Activated CD8-positive, alpha-beta memory T cell treated with anti-CD3 and anti-CD28 coated beads, Interleukin-2, amount 50 U/mL, for 4 hours (primary cell): ENCODE measurements around the gene SDSL.

Experiments used
- DNase-seq: peaks from one replicate; pipeline ENCODE4 v3.0.0-alpha.2; 2020

Gene SDSL

DNA sequence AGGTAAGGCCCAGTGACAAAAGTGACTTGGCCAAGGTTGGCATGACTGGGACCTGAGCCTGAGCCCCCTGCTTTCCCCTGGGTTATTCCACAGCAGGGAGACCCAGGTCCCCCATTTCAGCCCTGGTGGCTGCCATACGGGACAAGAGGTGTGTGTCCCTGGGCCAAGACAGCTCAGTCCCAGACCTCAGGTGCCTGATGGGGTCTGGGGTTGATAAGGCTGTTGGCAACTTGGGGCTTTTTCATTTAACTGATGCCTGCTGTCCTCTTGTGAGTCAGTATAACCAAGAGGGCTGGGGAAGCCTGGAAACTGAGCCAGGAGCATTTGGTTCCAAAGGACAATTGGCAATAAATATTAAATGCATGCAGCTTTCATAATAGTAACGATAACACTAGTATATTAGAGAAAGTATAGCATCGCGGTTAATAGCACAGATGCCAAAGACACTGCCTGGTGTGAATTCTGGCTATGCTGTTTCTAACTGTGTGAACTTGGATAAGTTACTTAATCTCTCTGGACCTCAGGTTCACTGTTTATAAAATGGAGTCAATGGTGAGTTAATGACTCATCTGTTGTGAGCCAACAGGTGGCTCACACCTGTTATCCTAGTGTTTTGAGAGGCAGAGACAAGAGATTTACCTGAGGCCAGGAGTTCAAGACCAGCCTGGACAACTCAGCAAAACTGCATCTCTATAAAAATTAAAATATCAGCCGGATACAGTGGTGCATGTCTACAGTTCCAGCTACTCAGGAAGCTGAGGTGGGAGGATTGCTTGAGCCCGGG lies 898 bp downstream of the SDSL start:
- DNase-seq, result no peak

GRCh38 chr12:113424456-113424855 lies 2.3 kb downstream of the SDSL start:
- no peak for DNase-seq

DNA sequence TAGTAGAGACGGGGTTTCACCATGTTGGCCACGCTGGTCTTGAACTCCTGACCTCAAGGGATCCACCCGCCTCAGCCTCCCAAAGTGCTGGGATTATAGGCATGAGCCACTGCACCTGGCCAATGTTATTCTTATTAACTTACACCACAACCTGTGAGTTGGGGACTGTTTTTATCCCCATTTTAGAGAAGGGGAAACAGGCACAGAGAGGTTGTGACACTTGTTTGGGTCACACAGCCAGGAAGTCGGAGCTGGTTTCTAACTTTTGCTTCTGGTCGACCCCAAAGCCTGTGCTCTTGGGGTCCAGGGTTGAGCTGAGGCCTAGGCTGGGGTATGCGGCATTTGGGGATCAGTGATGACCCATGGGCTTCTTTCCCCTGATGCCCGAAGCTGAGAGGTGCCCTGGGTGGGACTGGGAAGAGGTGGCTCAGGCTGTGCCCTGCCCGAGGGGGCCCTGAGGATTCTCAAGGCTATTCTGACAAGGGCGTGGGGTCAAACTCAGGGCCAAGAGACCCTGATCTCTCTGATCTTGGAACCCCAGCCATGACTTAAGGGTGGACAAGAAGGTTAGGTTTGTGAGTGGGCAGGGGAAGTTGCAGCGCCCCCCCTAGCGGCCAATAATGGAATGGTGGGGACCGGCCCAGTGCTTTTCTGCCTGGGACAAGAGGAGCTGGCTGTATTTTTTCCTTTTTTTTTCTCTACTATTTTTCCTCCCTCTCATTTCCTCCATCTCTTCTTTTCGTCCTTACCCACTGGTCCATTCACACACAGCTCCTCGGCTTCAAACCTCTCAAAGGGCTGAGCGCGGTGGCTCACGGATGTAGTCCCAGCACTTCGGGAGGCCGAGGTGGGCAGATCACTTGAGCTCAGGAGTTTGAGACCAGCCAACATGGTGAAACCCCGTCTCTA lies 3.0 kb downstream of the SDSL start:
- peak; percentile 40 for DNase-seq

DNA sequence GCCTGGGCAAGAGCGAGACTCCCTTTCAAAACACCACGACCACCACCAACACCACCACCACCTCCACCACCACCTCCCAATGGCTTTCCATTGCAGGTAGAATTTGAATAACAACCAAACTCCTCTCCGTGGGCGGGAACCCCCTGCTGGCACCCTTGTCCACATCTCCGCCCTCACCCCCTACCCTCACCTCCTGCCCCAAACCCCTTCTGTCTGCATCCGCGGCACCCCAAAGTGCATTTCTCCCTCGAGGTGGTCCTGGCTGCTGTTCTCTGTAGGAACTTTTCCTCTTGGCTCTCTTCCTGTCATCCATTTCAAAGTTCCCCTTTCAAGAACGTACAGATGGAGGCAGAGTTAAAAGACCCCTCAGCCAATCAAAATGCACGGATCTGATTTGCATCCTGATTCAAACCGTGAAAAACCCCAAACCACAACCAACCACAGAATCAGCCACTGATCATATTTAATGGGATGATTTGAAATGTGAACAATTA lies 3.8 kb downstream of the SDSL start:
- no peak for DNase-seq

- DNase-seq, result no peak
Observed at GRCh38 chr12:113427882-113428281, 5.7 kb downstream of the SDSL start.

GRCh38 chr12:113428482-113428881 lies 6.3 kb downstream of the SDSL start:
- no peak for DNase-seq

- no peak for DNase-seq
Observed at GRCh38 chr12:113432986-113433385, 10.8 kb downstream of the SDSL start.

DNA sequence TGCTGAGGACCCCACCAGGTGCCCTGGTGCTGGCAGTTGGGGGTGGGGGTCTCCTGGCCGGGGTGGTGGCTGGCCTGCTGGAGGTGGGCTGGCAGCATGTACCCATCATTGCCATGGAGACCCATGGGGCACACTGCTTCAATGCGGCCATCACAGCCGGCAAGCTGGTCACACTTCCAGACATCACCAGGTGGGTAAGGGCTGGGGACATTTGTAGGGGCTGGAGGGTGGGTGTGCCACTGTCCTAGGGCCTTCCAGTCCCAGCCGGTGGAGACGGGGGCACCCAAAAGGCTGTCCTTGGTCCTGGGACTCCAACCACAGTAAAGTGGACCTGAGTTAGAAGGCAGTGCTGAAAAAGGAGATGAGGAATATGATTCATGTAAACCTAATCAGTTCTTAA lies 13.2 kb downstream of the SDSL start:
- no peak for DNase-seq

- no peak for DNase-seq
Observed at GRCh38 chr12:113436586-113436985, 14.4 kb downstream of the SDSL start.

DNA sequence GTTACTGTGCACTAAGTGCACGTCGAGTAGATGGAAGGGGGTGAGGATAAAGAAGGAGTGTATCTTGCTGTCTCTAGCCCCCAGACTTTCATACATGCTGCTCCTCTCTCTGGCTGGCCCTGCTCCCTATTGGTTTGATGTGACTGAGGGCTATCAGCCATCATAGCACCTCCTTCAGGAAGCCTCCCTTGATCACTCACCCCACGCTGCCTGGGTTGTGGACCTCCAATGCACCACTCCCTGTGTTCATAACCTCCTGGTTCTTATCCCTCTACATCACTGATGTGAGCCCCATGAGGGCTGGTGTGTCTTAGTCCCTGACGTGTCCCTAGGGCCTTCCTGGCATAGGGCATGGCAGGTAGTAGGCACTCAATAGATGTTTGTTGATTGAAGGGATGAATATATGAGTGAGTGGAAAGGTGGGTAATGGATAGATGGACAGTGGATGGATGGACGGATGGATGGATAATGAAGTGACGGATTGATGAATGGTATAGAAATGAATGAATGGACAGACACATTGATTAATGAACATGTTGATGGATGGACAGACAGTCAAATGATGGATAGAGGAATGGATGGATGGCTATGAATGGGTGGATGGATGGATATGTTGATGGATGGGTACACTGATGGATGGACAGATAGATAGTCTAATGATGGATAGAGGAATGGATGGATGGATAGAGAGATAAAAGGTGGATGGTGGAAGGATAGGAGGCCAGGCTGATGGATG lies 15.0 kb downstream of the SDSL start:
- DNase-seq, result no peak

- DNase-seq, result no peak
Observed at GRCh38 chr12:113437729-113438100, 15.5 kb downstream of the SDSL start.

DNA sequence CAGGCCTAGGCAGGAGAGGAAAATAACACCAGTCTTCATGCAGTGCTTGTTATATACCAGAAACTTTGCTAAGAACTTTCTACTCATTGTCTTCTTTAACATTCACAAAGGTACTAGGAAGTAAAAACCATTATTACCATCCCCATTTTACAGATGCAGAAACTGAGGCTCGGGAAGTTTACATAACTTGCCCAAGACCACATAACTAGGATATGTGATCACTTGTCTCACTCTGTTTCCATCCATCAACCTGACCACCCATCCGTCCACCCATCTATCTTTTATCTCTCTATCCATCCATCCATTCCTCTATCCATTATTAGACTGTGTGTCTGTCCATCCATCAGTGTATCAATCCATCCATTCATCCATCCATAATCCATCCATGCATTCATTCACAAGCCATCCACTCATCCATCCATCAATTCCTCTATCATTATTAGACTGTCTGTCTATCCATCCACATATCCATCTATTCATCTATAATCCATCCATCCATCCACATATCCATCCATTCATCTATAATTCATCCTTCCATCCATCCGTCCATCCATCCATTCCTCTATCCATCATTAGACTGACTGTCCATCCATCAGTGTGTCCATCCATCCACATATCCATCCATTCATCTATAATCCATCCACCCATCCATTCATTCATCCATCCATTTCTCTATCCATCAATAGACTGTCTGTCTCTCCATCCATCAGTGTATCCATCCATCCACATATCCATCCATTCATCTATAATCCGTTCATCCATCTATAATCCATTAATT lies 16.5 kb downstream of the SDSL start:
- no peak for DNase-seq

GRCh38 chr12:113439301-113439597 lies 17.1 kb downstream of the SDSL start:
- DNase-seq, result no peak

DNA sequence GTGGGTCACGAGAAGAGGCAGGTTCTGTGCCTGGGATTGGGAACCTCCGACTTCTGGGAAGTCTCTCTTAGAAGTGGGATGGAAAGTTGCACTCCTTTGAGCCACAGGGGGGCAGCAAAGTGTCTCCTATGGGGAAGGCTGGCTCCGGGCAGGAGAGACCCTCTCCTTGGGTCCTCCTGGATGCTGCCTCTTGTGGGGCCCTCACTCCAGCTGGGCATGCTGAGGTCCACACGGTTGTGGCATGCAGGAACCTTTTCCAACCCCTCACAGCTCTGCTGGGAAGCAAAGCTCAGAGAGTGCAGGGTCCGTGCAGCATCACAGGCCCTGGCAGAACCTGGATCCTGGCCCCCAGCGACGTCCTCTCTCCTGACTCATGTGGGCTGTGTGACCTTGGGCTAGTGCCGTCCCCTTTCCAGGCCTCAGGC lies 17.4 kb downstream of the SDSL start:
- no peak for DNase-seq

DNA sequence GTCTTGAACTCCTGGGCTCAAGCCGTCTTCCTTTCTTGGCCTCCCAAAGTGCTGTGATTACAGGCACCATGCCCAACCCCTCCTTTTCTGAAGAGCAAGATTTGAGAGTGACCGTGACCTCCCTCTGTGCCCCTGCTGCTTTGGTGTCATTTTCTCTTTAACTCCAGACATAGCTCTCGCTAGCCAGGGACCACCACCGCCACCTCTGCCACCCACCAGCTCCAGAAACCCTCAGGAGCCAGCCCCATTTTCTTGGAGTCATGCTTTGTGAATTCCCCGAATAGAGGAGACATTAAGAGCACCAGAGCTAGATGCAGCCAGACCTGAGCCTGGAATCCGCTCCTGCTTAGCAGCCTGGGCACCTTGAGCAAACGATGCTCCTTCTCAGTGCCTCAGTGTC lies 18.2 kb downstream of the SDSL start:
- DNase-seq, result no peak

GRCh38 chr12:113440947-113441782 lies 19.0 kb downstream of the SDSL start:
- no peak for DNase-seq

DNA sequence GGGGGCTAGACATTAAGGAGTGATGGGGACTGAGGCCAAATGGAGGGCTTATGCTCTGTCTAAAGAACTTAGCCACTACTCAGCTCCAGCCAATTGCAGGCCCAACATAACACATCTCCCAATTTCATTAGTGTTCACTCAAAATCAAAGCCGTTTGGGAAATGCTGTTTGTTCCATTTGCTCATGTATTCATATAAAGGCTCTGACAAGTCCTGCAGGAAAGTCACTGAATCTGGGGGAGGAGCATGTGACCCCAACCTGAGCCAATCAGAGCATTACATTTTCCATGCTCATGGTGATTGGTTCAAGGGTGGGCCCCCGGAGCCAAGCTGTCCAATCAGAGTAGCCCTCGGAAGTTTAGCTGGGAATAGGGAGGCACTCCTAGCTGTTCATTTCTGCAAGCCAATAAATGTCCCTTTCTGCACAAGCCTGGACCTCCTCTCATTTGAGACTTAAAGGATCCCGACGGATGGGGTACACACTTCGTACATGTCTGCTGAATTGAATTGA lies 20.9 kb downstream of the SDSL start:
- no peak for DNase-seq

- no peak for DNase-seq
Observed at GRCh38 chr12:113445544-113446171, 23.5 kb downstream of the SDSL start.

DNA sequence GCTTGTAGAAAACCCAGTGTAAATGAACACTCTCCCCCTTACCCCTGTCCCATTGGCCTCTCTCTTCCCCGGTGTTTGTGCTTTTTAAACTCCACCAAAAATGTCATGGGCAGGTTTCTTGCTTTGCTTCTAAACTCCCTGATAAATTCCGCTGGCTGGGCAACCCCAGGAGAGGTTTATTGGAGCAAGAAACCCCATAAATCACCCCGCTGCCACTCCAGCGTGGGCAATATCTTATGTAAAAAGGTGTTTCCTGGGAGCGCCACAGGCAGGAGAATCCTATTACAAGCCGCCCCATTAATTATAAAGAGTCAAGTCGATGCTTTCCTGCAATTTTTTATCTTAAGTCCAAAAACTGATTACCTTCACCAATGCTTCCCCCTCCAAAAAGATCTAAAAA lies 26.7 kb downstream of the SDSL start:
- DNase-seq, result no peak

GRCh38 chr12:113449299-113449698 lies 27.1 kb downstream of the SDSL start:
- no peak for DNase-seq

- DNase-seq, result no peak
Observed at GRCh38 chr12:113449839-113450238, 27.7 kb downstream of the SDSL start.
